Activated CD4-positive, alpha-beta T cell treated with anti-CD3 and anti-CD28 coated beads, Interleukin-2, Interleukin-6, amounts not matched to agents 100 ng/mL and 50 ng/mL, durations not matched to agents 16 hours and 8 hours (primary cell): ENCODE data around the gene TSC22D4.

ENCODE experiments used
- DNase-seq: peaks from one replicate; pipeline ENCODE4 v3.0.0-alpha.2; 2020

The TSC22D4 gene

DNA sequence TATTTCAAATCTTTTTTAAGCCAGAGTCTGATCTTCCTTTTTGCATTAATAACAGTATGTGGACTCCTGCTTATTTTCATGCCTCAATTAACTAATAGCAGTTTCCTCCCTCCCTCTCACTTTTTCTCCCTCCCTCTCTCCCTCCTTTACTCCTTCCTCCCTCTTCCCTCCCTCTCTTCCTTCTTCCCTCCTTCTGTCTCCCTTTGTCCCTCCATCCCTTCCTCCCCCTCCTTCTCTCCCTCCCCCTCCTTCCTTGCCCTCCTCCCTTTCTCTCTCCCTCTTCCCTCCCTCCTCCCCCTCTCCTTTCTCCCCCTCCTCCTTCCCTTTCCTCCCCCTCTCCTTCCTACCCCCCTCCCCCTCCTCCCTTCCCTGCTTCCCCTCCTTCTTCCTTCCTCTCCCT is 52.5 kb downstream of the TSC22D4 start:
- DNase-seq: no peak

GRCh38 chr7:100425347-100425746 is 53.7 kb downstream of the TSC22D4 start:
- DNase-seq: no peak

DNA sequence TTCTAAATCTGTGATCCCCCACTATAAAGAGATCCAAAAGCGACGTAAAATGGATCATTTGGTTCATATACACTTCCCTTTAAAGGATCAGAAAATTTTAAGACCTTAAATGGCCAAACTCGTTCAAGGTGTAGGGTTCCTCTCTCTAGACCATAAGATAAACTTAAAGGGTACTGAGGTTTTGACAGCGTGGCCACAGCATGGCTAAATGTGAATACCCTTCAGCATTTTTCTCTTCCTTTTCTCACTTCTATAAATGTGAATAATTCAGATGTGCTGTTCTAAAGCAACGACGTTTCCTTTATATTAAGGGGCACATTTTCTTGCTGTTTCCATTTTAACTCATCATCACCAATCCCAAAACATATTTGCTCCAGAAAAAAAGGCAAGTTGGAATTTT is 55.7 kb downstream of the TSC22D4 start:
- DNase-seq: no peak

- DNase-seq: no peak
These were observed 59.3 kb downstream of the TSC22D4 start for GRCh38 chr7:100419660-100420226.

GRCh38 chr7:100418930-100419659 is 59.9 kb downstream of the TSC22D4 start:
- DNase-seq: no peak
